Skeletal muscle satellite cell (primary cell): ENCODE results near the gene TBX6.

Experiments used
- H3K27me3 ChIP-seq: 2 replicates; pipeline ENCODE4 v1.7.0; 2013; ENCODE audit warnings: low read length; ENCODE audit not compliant: control insufficient read depth, insufficient read depth
- H3K36me3 ChIP-seq: 2 replicates; pipeline ENCODE4 v1.7.0; 2013; ENCODE audit warnings: mild to moderate bottlenecking, control low read depth, low read length; ENCODE audit not compliant: insufficient read depth
- H3K4me1 ChIP-seq: 2 replicates; pipeline ENCODE4 v1.7.0; 2013; ENCODE audit warnings: low read length; ENCODE audit not compliant: control insufficient read depth, insufficient read depth
- H3K4me2 ChIP-seq: 2 replicates; pipeline ENCODE4 v1.7.0; 2013; ENCODE audit warnings: mild to moderate bottlenecking, low read length
- H3K4me3 ChIP-seq: 2 replicates; pipeline ENCODE4 v1.7.0; 2013; ENCODE audit warnings: low read length
- H3K9ac ChIP-seq: 2 replicates; pipeline ENCODE4 v1.7.0; 2013; ENCODE audit warnings: mild to moderate bottlenecking, low read depth, low read length, moderate library complexity
- H3K9me3 ChIP-seq: replicated peaks from 2 replicates; pipeline ENCODE4 v1.7.0; 2013; ENCODE audit warnings: mild to moderate bottlenecking, control low read depth, low read length

Gene TBX6

GRCh38 chr16:30092373-30093010 is 768 bp upstream of the TBX6 start:
- H3K4me3 ChIP-seq, result peak overlapping the region; percentile 69
- H3K9me3 ChIP-seq, result peaks cover 10% of the 10 kb centered on the region
- H3K27me3 ChIP-seq, result no peaks in the 10 kb centered on the region
- peaks cover 9% of the 10 kb centered on the region for H3K36me3 ChIP-seq
- peaks cover 45% of the 10 kb centered on the region for H3K4me1 ChIP-seq
- H3K9ac ChIP-seq, result peak overlapping the region; percentile 60
- H3K4me2 ChIP-seq, result peak overlapping the region; percentile 97

GRCh38 chr16:30090610-30091331 is 953 bp downstream of the TBX6 start:
- Histone ChIP-seq H3K4me3 (no peak overlapping the region), H3K4me2 (peak overlapping the region; percentile 50), H3K9ac (no peak overlapping the region), H3K36me3 (peaks cover 19% of the 10 kb centered on the region), H3K9me3 (no peaks in the 10 kb centered on the region), H3K4me1 (peaks cover 40% of the 10 kb centered on the region), H3K27me3 (no peaks in the 10 kb centered on the region)

GRCh38 chr16:30088832-30089624 is 2.7 kb downstream of the TBX6 start:
- peaks cover 29% of the 10 kb centered on the region for H3K4me1 ChIP-seq
- no peaks in the 10 kb centered on the region for H3K9me3 ChIP-seq
- H3K9ac ChIP-seq, result no peak overlapping the region
- peaks cover 30% of the 10 kb centered on the region for H3K36me3 ChIP-seq
- H3K4me2 ChIP-seq, result no peak overlapping the region
- H3K27me3 ChIP-seq, result no peaks in the 10 kb centered on the region
- H3K4me3 ChIP-seq, result no peak overlapping the region

GRCh38 chr16:30088237-30088831 is 3.4 kb downstream of the TBX6 start:
- Histone ChIP-seq H3K9me3 (no peaks in the 10 kb centered on the region), H3K4me3 (no peak overlapping the region), H3K4me2 (no peak overlapping the region), H3K9ac (no peak overlapping the region), H3K36me3 (peaks cover 37% of the 10 kb centered on the region), H3K27me3 (no peaks in the 10 kb centered on the region), H3K4me1 (peaks cover 29% of the 10 kb centered on the region)

- Histone ChIP-seq H3K4me3 (no peak overlapping the region), H3K4me2 (no peak overlapping the region), H3K27me3 (no peaks in the 10 kb centered on the region), H3K9ac (no peak overlapping the region), H3K36me3 (peaks cover 47% of the 10 kb centered on the region), H3K9me3 (no peaks in the 10 kb centered on the region), H3K4me1 (peaks cover 24% of the 10 kb centered on the region)
Observed at GRCh38 chr16:30087181-30087898, 4.4 kb downstream of the TBX6 start.

GRCh38 chr16:30086291-30087140 is 5.2 kb downstream of the TBX6 start:
- Histone ChIP-seq H3K27me3 (no peaks in the 10 kb centered on the region), H3K4me1 (peaks cover 18% of the 10 kb centered on the region), H3K9ac (no peak overlapping the region), H3K36me3 (peaks cover 52% of the 10 kb centered on the region), H3K9me3 (no peaks in the 10 kb centered on the region), H3K4me2 (no peak overlapping the region), H3K4me3 (no peak overlapping the region)

GRCh38 chr16:30085820-30086219 is 5.9 kb downstream of the TBX6 start:
- Histone ChIP-seq H3K4me3 (no peak overlapping the region), H3K4me2 (no peak overlapping the region), H3K9ac (no peak overlapping the region), H3K4me1 (peaks cover 15% of the 10 kb centered on the region), H3K27me3 (no peaks in the 10 kb centered on the region), H3K36me3 (peaks cover 59% of the 10 kb centered on the region), H3K9me3 (no peaks in the 10 kb centered on the region)

GRCh38 chr16:30085247-30085646 is 6.5 kb downstream of the TBX6 start:
- Histone ChIP-seq H3K27me3 (no peaks in the 10 kb centered on the region), H3K4me2 (no peak overlapping the region), H3K9ac (no peak overlapping the region), H3K9me3 (no peaks in the 10 kb centered on the region), H3K4me1 (peaks cover 10% of the 10 kb centered on the region), H3K36me3 (peaks cover 62% of the 10 kb centered on the region), H3K4me3 (no peak overlapping the region)

- H3K4me1 ChIP-seq, result peaks cover 5% of the 10 kb centered on the region
- peaks cover 66% of the 10 kb centered on the region for H3K36me3 ChIP-seq
- H3K27me3 ChIP-seq, result no peaks in the 10 kb centered on the region
- H3K4me2 ChIP-seq, result no peak overlapping the region
- H3K9ac ChIP-seq, result no peak overlapping the region
- no peaks in the 10 kb centered on the region for H3K9me3 ChIP-seq
- no peak overlapping the region for H3K4me3 ChIP-seq
Observed at GRCh38 chr16:30084816-30085159, 6.9 kb downstream of the TBX6 start.

GRCh38 chr16:30084096-30084815 is 7.5 kb downstream of the TBX6 start:
- Histone ChIP-seq H3K4me1 (no peaks in the 10 kb centered on the region), H3K4me3 (no peak overlapping the region), H3K4me2 (no peak overlapping the region), H3K9me3 (no peaks in the 10 kb centered on the region), H3K9ac (no peak overlapping the region), H3K27me3 (no peaks in the 10 kb centered on the region), H3K36me3 (peaks cover 72% of the 10 kb centered on the region)
